Keratinocyte (primary cell): Measurements from ENCODE around the gene SPTBN1. TPM values are rescaled to one million over a fixed set of nuclear protein-coding genes. Genes with fewer than 3 reads are reported as not detected.

Experiments used
- DNase-seq: peaks from one replicate; pipeline ENCODE4 v3.0.0-alpha.2; 2011; ENCODE audit warnings: low read depth, missing footprints, low spot score
- FAIRE-seq: peaks from 2 replicates; lab custom pipeline; 2011; peaks lifted over from hg19 to GRCh38; lab: Jason Lieb, UNC
- H2AFZ ChIP-seq: 2 replicates; pipeline ENCODE4 v1.6.0; 2012; ENCODE audit warnings: low read length, control low read depth, inconsistent platforms; ENCODE audit not compliant: control insufficient read depth
- H3K27ac ChIP-seq: 2 replicates; pipeline ENCODE4 v1.5.1; 2011; ENCODE audit warnings: low read length; ENCODE audit not compliant: control insufficient read depth, insufficient read depth
- H3K27me3 ChIP-seq: 3 replicates; pipeline ENCODE4 v1.6.0; 2011; ENCODE audit warnings: low read length; ENCODE audit not compliant: control insufficient read depth, insufficient read depth; ENCODE audit errors: extremely low read depth
- H3K36me3 ChIP-seq, 2 experiments: 2 replicates in 1 of 2; 3 replicates in 1 of 2; pipeline ENCODE4 v1.5.1; 2011; ENCODE audit warnings: low read length in 2 of 2, mild to moderate bottlenecking in 1 of 2; ENCODE audit not compliant: control insufficient read depth in 2 of 2, insufficient read depth in 2 of 2; ENCODE audit errors: extremely low read depth in 1 of 2
- H3K4me1 ChIP-seq: 3 replicates; pipeline ENCODE4 v1.5.1; 2011; ENCODE audit warnings: low read length; ENCODE audit not compliant: control insufficient read depth, insufficient read depth; ENCODE audit errors: extremely low read depth
- H3K4me2 ChIP-seq: 3 replicates; pipeline ENCODE4 v1.6.0; 2011; ENCODE audit warnings: low read depth, low read length; ENCODE audit not compliant: control insufficient read depth, insufficient read depth; ENCODE audit errors: extremely low read depth
- H3K4me3 ChIP-seq, 3 experiments: fragments of 200-600 bp in 1 of 3; sonication (generic) in 1 of 3; 2 replicates in 2 of 3; 3 replicates in 1 of 3; pipeline ENCODE4 v1.5.1; 2011 to 2016; ENCODE audit warnings: low read length in 3 of 3, mild to moderate bottlenecking in 3 of 3, control low read depth in 2 of 3, inconsistent platforms in 1 of 3, low read depth in 1 of 3, mixed read lengths in 1 of 3, mixed run types in 1 of 3, moderate library complexity in 1 of 3; ENCODE audit not compliant: control insufficient read depth in 2 of 3, insufficient read depth in 2 of 3; ENCODE audit errors: extremely low read depth in 1 of 3
- H3K79me2 ChIP-seq: 2 replicates; pipeline ENCODE4 v1.6.0; 2012; ENCODE audit warnings: low read length; ENCODE audit not compliant: control insufficient read depth, insufficient read depth
- H3K9ac ChIP-seq: 3 replicates; pipeline ENCODE4 v1.6.0; 2011; ENCODE audit warnings: low read length; ENCODE audit not compliant: control insufficient read depth, insufficient read depth; ENCODE audit errors: extremely low read depth
- H3K9me1 ChIP-seq: 3 replicates; pipeline ENCODE4 v1.6.0; 2011; ENCODE audit warnings: low read length; ENCODE audit not compliant: control insufficient read depth, insufficient read depth; ENCODE audit errors: extremely low read depth
- H3K9me3 ChIP-seq: 2 replicates; pipeline ENCODE4 v1.5.1; 2012; ENCODE audit warnings: low read depth, low read length; ENCODE audit not compliant: control insufficient read depth
- H4K20me1 ChIP-seq: 3 replicates; pipeline ENCODE4 v1.6.0; 2011; ENCODE audit warnings: low read length; ENCODE audit not compliant: control insufficient read depth, insufficient read depth; ENCODE audit errors: extremely low read depth
- EZH2 ChIP-seq: IDR thresholded peaks from one replicate; pipeline ENCODE4 v1.6.1; 2012; ENCODE audit warnings: inconsistent platforms, mild to moderate bottlenecking, low read length, moderate library complexity
- dilution Hi-C: fragments of 300-500 bp; cut with MboI; formaldehyde crosslinking; loops from one replicate; pipeline ENCODE4 v1.7.0; 2020; ENCODE audit warnings: low sequenced_read_pairs; ENCODE audit not compliant: extremely low pct_ligation_motif_present
- polyA plus RNA-seq, 5 experiments: library from polyadenylated mRNA; depleted of rRNA in 3 of 5; stranded (reverse) in 3 of 5; stranded (forward) in 1 of 5; unstranded in 1 of 5; fragments of >200 nt; gene quantifications; 1 replicate in 1 of 5; 2 replicates in 3 of 5; 3 replicates in 1 of 5; pipeline versions ENCODE4 v1.2.1 to v1.2.3, GENCODE V29; 2011 to 2012; ENCODE audit warnings: missing spikeins in 2 of 5, low read depth in 1 of 5, low replicate concordance in 1 of 5
- TF ChIP-seq, protein P1 (sequence below), 3 experiments: IDR thresholded peaks in 1 of 3; conservative IDR thresholded peaks in 1 of 3; optimal IDR thresholded peaks in 1 of 3; 2 replicates in 2 of 3; 3 replicates in 1 of 3; pipeline versions ENCODE3 to v1.5.1; 2011; ENCODE audit warnings: low read length in 3 of 3, mild to moderate bottlenecking in 3 of 3, moderate library complexity in 2 of 3, control low read depth in 1 of 3, inconsistent platforms in 1 of 3; ENCODE audit not compliant: insufficient read depth in 2 of 3; ENCODE audit errors: extremely low read depth in 1 of 3

Gene SPTBN1
- polyA plus RNA-seq, 1 donor (not counting 4 experiments of a cell fraction or from before 2014, with no cell fraction given) = 40.0 TPM

DNA sequence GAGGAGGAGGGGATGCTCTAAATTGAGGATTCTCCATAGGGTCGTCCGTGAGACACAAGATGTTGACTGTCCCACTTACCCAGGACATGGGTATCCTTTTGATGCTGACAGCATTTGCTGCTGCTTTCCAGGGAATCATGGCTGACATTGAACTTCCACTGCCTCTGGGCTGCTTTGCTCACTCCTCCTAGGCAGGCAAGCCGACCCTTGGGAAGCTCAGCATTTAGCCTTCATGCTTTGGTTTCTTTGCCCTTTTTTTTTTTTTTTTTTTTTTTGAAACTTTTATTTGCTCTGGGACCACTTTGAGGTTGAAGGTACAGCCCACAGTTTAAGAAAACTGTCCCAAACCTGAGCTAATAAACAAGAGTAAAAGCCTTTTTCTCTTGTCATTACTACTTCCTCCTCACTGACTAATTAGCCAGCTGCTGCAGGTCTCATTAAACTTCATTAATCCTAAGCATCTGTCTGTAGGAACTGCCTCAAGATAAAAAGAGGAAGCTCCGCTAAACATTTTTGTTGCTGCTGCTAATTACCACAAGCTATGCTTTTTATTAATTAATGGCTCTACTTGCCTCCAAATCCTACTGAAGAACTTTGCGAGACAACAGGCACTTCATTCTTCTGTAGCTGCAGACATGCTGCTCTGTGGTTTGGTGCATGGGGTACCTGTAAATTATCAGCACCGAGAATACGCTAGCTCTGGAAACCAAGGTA, 125.4 kb downstream of the SPTBN1 start:
- Histone ChIP-seq H3K4me3 (no peak overlapping the region), H3K9ac (no peak overlapping the region), H3K4me1 (peaks cover 19% of the 10 kb centered on the region), H3K27ac (no peak overlapping the region), H3K9me3 (no peaks in the 10 kb centered on the region), H3K4me2 (no peak overlapping the region), H3K9me1 (no peaks in the 10 kb centered on the region), H4K20me1 (no peaks in the 10 kb centered on the region), H2AFZ (no peak overlapping the region), H3K27me3 (no peaks in the 10 kb centered on the region), H3K36me3 (peaks cover 3 to 23% of the 10 kb centered on the region in 2 experiments), H3K79me2 (peaks cover 92% of the 10 kb centered on the region)
- no peak for FAIRE-seq
- DNase-seq = no peak
- TF ChIP-seq, protein P1, sequence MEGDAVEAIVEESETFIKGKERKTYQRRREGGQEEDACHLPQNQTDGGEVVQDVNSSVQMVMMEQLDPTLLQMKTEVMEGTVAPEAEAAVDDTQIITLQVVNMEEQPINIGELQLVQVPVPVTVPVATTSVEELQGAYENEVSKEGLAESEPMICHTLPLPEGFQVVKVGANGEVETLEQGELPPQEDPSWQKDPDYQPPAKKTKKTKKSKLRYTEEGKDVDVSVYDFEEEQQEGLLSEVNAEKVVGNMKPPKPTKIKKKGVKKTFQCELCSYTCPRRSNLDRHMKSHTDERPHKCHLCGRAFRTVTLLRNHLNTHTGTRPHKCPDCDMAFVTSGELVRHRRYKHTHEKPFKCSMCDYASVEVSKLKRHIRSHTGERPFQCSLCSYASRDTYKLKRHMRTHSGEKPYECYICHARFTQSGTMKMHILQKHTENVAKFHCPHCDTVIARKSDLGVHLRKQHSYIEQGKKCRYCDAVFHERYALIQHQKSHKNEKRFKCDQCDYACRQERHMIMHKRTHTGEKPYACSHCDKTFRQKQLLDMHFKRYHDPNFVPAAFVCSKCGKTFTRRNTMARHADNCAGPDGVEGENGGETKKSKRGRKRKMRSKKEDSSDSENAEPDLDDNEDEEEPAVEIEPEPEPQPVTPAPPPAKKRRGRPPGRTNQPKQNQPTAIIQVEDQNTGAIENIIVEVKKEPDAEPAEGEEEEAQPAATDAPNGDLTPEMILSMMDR (optimal IDR thresholded peaks at IDR 0.05 in 1 of 3, IDR thresholded peaks at IDR 0.05 in 1 of 3, conservative IDR thresholded peaks at IDR 0.05 in 1 of 3; ENCODE audit: extremely low read depth in 1 of 3, insufficient read depth in 2 of 3, low read length in 3 of 3) = no peak
- TF ChIP-seq EZH2 = no peak
- dilution Hi-C loops = no loop called here

DNA sequence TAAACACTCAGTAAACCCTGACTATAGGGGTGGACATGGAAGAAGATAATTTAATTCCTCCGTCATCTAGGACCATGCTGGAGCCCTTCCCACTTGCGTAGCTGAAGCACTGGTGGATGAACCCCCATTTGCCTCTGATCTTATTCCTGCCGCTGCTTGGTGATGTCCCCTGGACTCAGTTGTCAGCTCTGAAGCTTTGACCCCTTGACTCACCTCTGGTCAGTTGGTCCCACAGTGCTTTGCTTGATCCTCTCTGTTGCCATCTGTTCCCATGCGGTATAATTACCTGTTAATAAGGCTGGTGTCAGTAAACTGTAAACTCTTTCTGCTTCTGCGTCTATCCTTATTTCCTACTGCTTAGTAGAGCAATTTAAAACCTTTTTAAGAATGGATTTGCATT, 126.9 kb downstream of the SPTBN1 start:
- Histone ChIP-seq H3K9ac (no peak overlapping the region), H3K4me1 (peaks cover 6% of the 10 kb centered on the region), H3K9me3 (no peaks in the 10 kb centered on the region), H3K9me1 (no peaks in the 10 kb centered on the region), H3K4me2 (no peak overlapping the region), H3K27ac (no peak overlapping the region), H3K4me3 (no peak overlapping the region), H2AFZ (no peak overlapping the region), H3K79me2 (peaks cover 92% of the 10 kb centered on the region), H3K36me3 (peaks cover 4 to 14% of the 10 kb centered on the region in 2 experiments), H4K20me1 (no peaks in the 10 kb centered on the region), H3K27me3 (no peaks in the 10 kb centered on the region)
- dilution Hi-C loops = no loop called here
- no peak for DNase-seq
- FAIRE-seq = no peak
- TF ChIP-seq, protein P1 (optimal IDR thresholded peaks at IDR 0.05 in 1 of 3, IDR thresholded peaks at IDR 0.05 in 1 of 3, conservative IDR thresholded peaks at IDR 0.05 in 1 of 3; ENCODE audit: extremely low read depth in 1 of 3, insufficient read depth in 2 of 3, low read length in 3 of 3) = no peak
- no peak for TF ChIP-seq EZH2
